Esophagus muscularis mucosa (tissue), 3 donors: ENCODE data around the gene NCOA7.

Experiments
- POLR2A ChIP-seq: fragments of 450-650 bp; IDR thresholded peaks from one replicate; pipeline ENCODE4 v1.6.1; 2017; ENCODE audit warnings: antibody characterized with exemption, moderate library complexity, mild to moderate bottlenecking, low read depth
- TF ChIP-seq, protein P1 (sequence below), 3 experiments: fragments of 200-600 bp in 2 of 3; fragments of 450-650 bp in 1 of 3; sonication (generic) in 2 of 3; IDR thresholded peaks; one replicate each; pipeline ENCODE4 v1.5.1; 2017 to 2019; ENCODE audit warnings: antibody characterized with exemption in 3 of 3, mild to moderate bottlenecking in 2 of 3, moderate library complexity in 1 of 3

DNA sequence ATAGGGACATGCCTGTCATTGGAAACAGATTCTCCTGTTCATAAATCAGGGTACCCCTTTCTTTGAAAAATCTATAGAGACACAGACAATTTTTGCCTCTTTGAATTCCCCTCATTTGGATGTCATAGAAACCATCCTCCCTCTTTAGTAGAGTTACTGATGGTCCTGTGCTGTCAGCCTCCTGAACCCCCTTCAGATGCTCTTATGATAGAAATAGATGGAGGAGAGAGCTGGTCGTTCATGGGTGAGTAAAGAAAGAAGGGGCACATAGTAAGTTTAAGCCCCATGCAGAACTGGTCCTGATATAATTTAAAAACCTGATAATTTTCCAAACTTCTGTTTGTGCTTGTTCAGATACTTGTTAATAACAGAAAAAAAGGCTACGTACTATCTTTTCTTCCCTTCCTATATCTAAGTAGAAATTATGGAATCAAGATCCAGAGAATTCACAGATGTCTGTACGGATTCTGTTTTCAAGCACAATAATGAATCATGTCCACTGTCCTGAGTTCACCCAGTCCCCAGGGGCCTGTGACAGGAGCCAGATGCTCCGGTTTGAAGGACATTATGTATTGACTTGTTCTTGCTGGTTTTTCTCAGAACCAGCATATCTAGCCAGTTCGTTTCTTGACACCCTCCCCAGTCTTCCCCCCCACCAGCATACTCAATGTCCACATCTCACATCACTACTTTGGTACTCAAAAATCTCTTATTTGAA, 78.1 kb downstream of the NCOA7 start:
- TF ChIP-seq, protein P1, sequence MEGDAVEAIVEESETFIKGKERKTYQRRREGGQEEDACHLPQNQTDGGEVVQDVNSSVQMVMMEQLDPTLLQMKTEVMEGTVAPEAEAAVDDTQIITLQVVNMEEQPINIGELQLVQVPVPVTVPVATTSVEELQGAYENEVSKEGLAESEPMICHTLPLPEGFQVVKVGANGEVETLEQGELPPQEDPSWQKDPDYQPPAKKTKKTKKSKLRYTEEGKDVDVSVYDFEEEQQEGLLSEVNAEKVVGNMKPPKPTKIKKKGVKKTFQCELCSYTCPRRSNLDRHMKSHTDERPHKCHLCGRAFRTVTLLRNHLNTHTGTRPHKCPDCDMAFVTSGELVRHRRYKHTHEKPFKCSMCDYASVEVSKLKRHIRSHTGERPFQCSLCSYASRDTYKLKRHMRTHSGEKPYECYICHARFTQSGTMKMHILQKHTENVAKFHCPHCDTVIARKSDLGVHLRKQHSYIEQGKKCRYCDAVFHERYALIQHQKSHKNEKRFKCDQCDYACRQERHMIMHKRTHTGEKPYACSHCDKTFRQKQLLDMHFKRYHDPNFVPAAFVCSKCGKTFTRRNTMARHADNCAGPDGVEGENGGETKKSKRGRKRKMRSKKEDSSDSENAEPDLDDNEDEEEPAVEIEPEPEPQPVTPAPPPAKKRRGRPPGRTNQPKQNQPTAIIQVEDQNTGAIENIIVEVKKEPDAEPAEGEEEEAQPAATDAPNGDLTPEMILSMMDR (IDR thresholded peaks at IDR 0.05), result no peak
- no peak for TF ChIP-seq POLR2A
